H1 (cell line): ENCODE results near the gene UBE2B. TPM values are rescaled to one million over a fixed set of nuclear protein-coding genes. Genes with fewer than 3 reads are reported as not detected.

ENCODE experiments used
- CTCF ChIA-PET: fragments of 300-600 bp; sonication (Branson Sonifier 250); formaldehyde crosslinking; loops from one replicate; lab custom pipeline; 2021; ENCODE audit not compliant: partially characterized antibody; lab: Charles Lee
- POLR2A ChIA-PET: fragments of 300-600 bp; sonication (Branson Sonifier 250); formaldehyde crosslinking; loops from one replicate; lab custom pipeline; 2021; ENCODE audit warnings: inconsistent platforms; ENCODE audit not compliant: partially characterized antibody; lab: Charles Lee
- DNase-seq, 2 experiments: peaks; one replicate each; pipeline versions ENCODE4 v3.0.0 to v3.0.0-alpha.2; 2010 to 2022; ENCODE audit warnings: low spot score in 2 of 2, low read depth in 1 of 2, mixed read lengths in 1 of 2
- FAIRE-seq: peaks from 2 replicates; lab custom pipeline; 2011; peaks lifted over from hg19 to GRCh38; lab: Jason Lieb, UNC
- H2AFZ ChIP-seq: 2 replicates; pipeline ENCODE4 v1.8.1; 2012; ENCODE audit warnings: low read length, inconsistent platforms
- H2AK5ac ChIP-seq: 2 replicates; pipeline ENCODE4 v1.6.1; 2013; ENCODE audit warnings: low read depth, low read length
- H2BK120ac ChIP-seq: replicated peaks from 2 replicates; pipeline ENCODE3; 2013; ENCODE audit warnings: low read depth, low read length, inconsistent platforms
- H2BK12ac ChIP-seq: 2 replicates; pipeline ENCODE4 v1.6.1; 2013; ENCODE audit warnings: low read depth, low read length
- H2BK15ac ChIP-seq: 2 replicates; pipeline ENCODE4 v1.6.1; 2013; ENCODE audit warnings: low read length
- H2BK20ac ChIP-seq: 2 replicates; pipeline ENCODE4 v1.6.1; 2013; ENCODE audit warnings: low read length
- H2BK5ac ChIP-seq: 2 replicates; pipeline ENCODE4 v1.6.1; 2013; ENCODE audit warnings: low read depth, low read length
- H3K14ac ChIP-seq: 2 replicates; pipeline ENCODE4 v1.6.1; 2013; ENCODE audit warnings: inconsistent platforms; ENCODE audit not compliant: insufficient read length
- H3K18ac ChIP-seq: 2 replicates; pipeline ENCODE4 v1.6.1; 2013; ENCODE audit warnings: low read length; ENCODE audit errors: extremely low read depth
- H3K23ac ChIP-seq: 2 replicates; pipeline ENCODE4 v1.6.1; 2013; ENCODE audit warnings: inconsistent platforms; ENCODE audit not compliant: insufficient read length
- H3K23me2 ChIP-seq: 2 replicates; pipeline ENCODE4 v1.6.1; 2013; ENCODE audit warnings: low read depth, low read length
- H3K27ac ChIP-seq: 2 replicates; pipeline ENCODE4 v1.6.1; 2011; ENCODE audit warnings: low read depth, low read length, inconsistent platforms
- H3K27me3 ChIP-seq, 4 experiments: replicated peaks in 1 of 4; 1 replicate in 1 of 4; 2 replicates in 3 of 4; pipeline versions ENCODE4 v1.6.1 to v1.8.1; 2011 to 2013; ENCODE audit warnings: low read length in 3 of 4, mild to moderate bottlenecking in 3 of 4, inconsistent platforms in 2 of 4, mixed read lengths in 2 of 4, moderate library complexity in 1 of 4; ENCODE audit not compliant: control insufficient read depth in 3 of 4, insufficient read depth in 3 of 4; ENCODE audit errors: extremely low read depth in 1 of 4
- H3K36me3 ChIP-seq, 4 experiments: 2 replicates each; pipeline versions ENCODE4 v1.6.1 to v1.8.1; 2011 to 2013; ENCODE audit warnings: mild to moderate bottlenecking in 4 of 4, low read length in 3 of 4, moderate library complexity in 2 of 4, control low read depth in 1 of 4, inconsistent platforms in 1 of 4; ENCODE audit not compliant: insufficient read depth in 4 of 4, control insufficient read depth in 2 of 4
- H3K4ac ChIP-seq: replicated peaks from 2 replicates; pipeline ENCODE3; 2013; ENCODE audit warnings: low read length, low read depth, mixed read lengths, inconsistent platforms; ENCODE audit not compliant: insufficient read length
- H3K4me1 ChIP-seq, 4 experiments: replicated peaks in 1 of 4; 1 replicate in 1 of 4; 2 replicates in 3 of 4; pipeline versions ENCODE4 v1.6.1 to v1.8.1; 2011 to 2013; ENCODE audit warnings: low read length in 3 of 4, inconsistent platforms in 2 of 4, mixed read lengths in 1 of 4; ENCODE audit not compliant: insufficient read depth in 4 of 4, control insufficient read depth in 3 of 4
- H3K4me2 ChIP-seq, 2 experiments: 2 replicates each; pipeline versions ENCODE4 v1.6.1 to v1.8.1; 2011 to 2013; ENCODE audit warnings: low read depth in 2 of 2, low read length in 2 of 2, control low read depth in 1 of 2, inconsistent platforms in 1 of 2, mild to moderate bottlenecking in 1 of 2; ENCODE audit not compliant: insufficient read depth in 1 of 2
- H3K4me3 ChIP-seq, 4 experiments: fragments of 200-600, 300-600 bp in 1 of 4; sonication (generic), shearing (Covaris generic), sonication (Bioruptor Twin) in 1 of 4; 2 replicates each; pipeline versions ENCODE4 v1.5.1 to v1.8.1; 2011 to 2016; ENCODE audit warnings: low read length in 4 of 4, low read depth in 3 of 4, control low read depth in 2 of 4, inconsistent platforms in 2 of 4, mild to moderate bottlenecking in 2 of 4, mixed read lengths in 1 of 4, moderate library complexity in 1 of 4; ENCODE audit not compliant: insufficient read depth in 2 of 4; ENCODE audit errors: extremely low read depth in 1 of 4
- H3K56ac ChIP-seq: replicated peaks from 2 replicates; pipeline ENCODE3; 2013; ENCODE audit warnings: low read depth, mild to moderate bottlenecking, mixed read lengths, low read length, inconsistent platforms; ENCODE audit not compliant: insufficient read length
- H3K79me1 ChIP-seq: 2 replicates; pipeline ENCODE4 v1.6.1; 2013; ENCODE audit warnings: low read depth, low read length, control low read depth
- H3K79me2 ChIP-seq, 2 experiments: 2 replicates each; pipeline versions ENCODE4 v1.6.1 to v1.8.1; 2012 to 2013; ENCODE audit warnings: low read length in 2 of 2, mild to moderate bottlenecking in 2 of 2, inconsistent platforms in 1 of 2; ENCODE audit not compliant: insufficient read depth in 2 of 2, control insufficient read depth in 1 of 2
- H3K9ac ChIP-seq, 4 experiments: replicated peaks in 1 of 4; 1 replicate in 1 of 4; 2 replicates in 3 of 4; pipeline versions ENCODE4 v1.6.1 to v1.8.1; 2011 to 2013; ENCODE audit warnings: low read depth in 3 of 4, low read length in 3 of 4, control low read depth in 2 of 4, mild to moderate bottlenecking in 2 of 4, moderate library complexity in 2 of 4, inconsistent platforms in 1 of 4; ENCODE audit errors: extremely low read depth in 1 of 4
- H3K9me3 ChIP-seq, 2 experiments: 2 replicates each; pipeline versions ENCODE4 v1.6.1 to v1.8.1; 2012 to 2013; ENCODE audit warnings: mild to moderate bottlenecking in 2 of 2, moderate library complexity in 2 of 2, control low read depth in 1 of 2, inconsistent platforms in 1 of 2, low read depth in 1 of 2, low read length in 1 of 2, mixed read lengths in 1 of 2; ENCODE audit not compliant: insufficient read depth in 2 of 2
- H4K20me1 ChIP-seq, 2 experiments: replicated peaks in 1 of 2; 2 replicates each; pipeline versions ENCODE3 to v1.8.1; 2011 to 2013; ENCODE audit warnings: inconsistent platforms in 2 of 2, low read length in 2 of 2, mild to moderate bottlenecking in 1 of 2; ENCODE audit not compliant: insufficient read depth in 2 of 2, control insufficient read depth in 1 of 2
- H4K5ac ChIP-seq: 2 replicates; pipeline ENCODE4 v1.6.1; 2013; ENCODE audit warnings: low read length, low read depth, mixed read lengths, inconsistent platforms; ENCODE audit not compliant: insufficient read length
- H4K8ac ChIP-seq: 2 replicates; pipeline ENCODE4 v1.8.0; 2013; ENCODE audit warnings: mild to moderate bottlenecking, moderate library complexity, low read length, inconsistent platforms; ENCODE audit not compliant: insufficient read depth; ENCODE audit errors: extremely low read depth
- H4K91ac ChIP-seq: replicated peaks from 2 replicates; pipeline ENCODE3; 2013; ENCODE audit warnings: low read length, mixed read lengths, inconsistent platforms; ENCODE audit not compliant: insufficient read length
- BCL11A ChIP-seq, 2 experiments: IDR thresholded peaks; one replicate each; pipeline ENCODE4 v1.6.1; 2011; ENCODE audit warnings: low read depth in 2 of 2, low read length in 2 of 2, mild to moderate bottlenecking in 2 of 2
- CBX8 ChIP-seq: fragments of 300-800, 300-1000 bp; sonication (generic); IDR thresholded peaks from 2 replicates; pipeline ENCODE4 v1.7.1; 2016; ENCODE audit warnings: low read depth, low read length, borderline replicate concordance
- CEBPB ChIP-seq: IDR thresholded peaks from 2 replicates; pipeline ENCODE4 v1.6.1; 2012; ENCODE audit warnings: low read depth, low read length
- CREB1 ChIP-seq: IDR thresholded peaks from 2 replicates; pipeline ENCODE4 v1.6.1; 2012; ENCODE audit warnings: inconsistent platforms
- EGR1 ChIP-seq: IDR thresholded peaks from 2 replicates; pipeline ENCODE4 v1.6.1; 2011; ENCODE audit warnings: low read depth, low read length, borderline replicate concordance
- GABPA ChIP-seq: IDR thresholded peaks from 2 replicates; pipeline ENCODE4 v1.6.1; 2011; ENCODE audit warnings: mild to moderate bottlenecking, low read length, moderate library complexity, borderline replicate concordance; ENCODE audit not compliant: insufficient read depth
- RFX5 ChIP-seq: IDR thresholded peaks from 2 replicates; pipeline ENCODE4 v1.6.1; 2011; ENCODE audit warnings: low read depth, low read length, improper control_type of control experiment, borderline replicate concordance
- RXRA ChIP-seq: IDR thresholded peaks from 2 replicates; pipeline ENCODE4 v1.6.1; 2011; ENCODE audit warnings: low read depth, mild to moderate bottlenecking, low read length, moderate library complexity; ENCODE audit not compliant: insufficient read depth
- SIN3A ChIP-seq, 2 experiments: IDR thresholded peaks in 1 of 2; conservative IDR thresholded peaks in 1 of 2; 2 replicates each; pipeline ENCODE4 v1.6.1; 2011 to 2012; ENCODE audit warnings: low read length in 2 of 2, improper control_type of control experiment in 1 of 2, low read depth in 1 of 2, mild to moderate bottlenecking in 1 of 2
- SIRT6 ChIP-seq: IDR thresholded peaks from one replicate; pipeline ENCODE4 v1.7.1; 2012; ENCODE audit warnings: low read length, inconsistent platforms
- SIX5 ChIP-seq: IDR thresholded peaks from 2 replicates; pipeline ENCODE4 v1.6.1; 2011; ENCODE audit warnings: mild to moderate bottlenecking, low read depth, low read length
- SP1 ChIP-seq: IDR thresholded peaks from 2 replicates; pipeline ENCODE4 v1.6.1; 2011; ENCODE audit warnings: low read depth, low read length
- SP4 ChIP-seq: IDR thresholded peaks from 2 replicates; pipeline ENCODE4 v1.6.1; 2012; ENCODE audit warnings: low read length, inconsistent platforms
- TAF1 ChIP-seq: IDR thresholded peaks from 2 replicates; pipeline ENCODE4 v1.6.1; 2011; ENCODE audit warnings: mild to moderate bottlenecking, low read depth, low read length
- TBP ChIP-seq: IDR thresholded peaks from 2 replicates; pipeline ENCODE4 v1.6.1; 2011; ENCODE audit warnings: low read depth, low read length, improper control_type of control experiment
- TCF12 ChIP-seq: IDR thresholded peaks from 2 replicates; pipeline ENCODE4 v1.6.1; 2011; ENCODE audit warnings: low read depth, mild to moderate bottlenecking, low read length
- WGBS, 2 experiments: shearing (Covaris generic) in 1 of 2; methylation state at CpG; one replicate each; pipeline versions ENCODE4 v1.1.6 to v1.1.7; 2013 to 2015; ENCODE audit warnings: low lambda C conversion rate in 2 of 2, mixed read lengths in 2 of 2, inconsistent platforms in 1 of 2, low coverage in 1 of 2, missing lambda C conversion rate in 1 of 2; ENCODE audit not compliant: insufficient replicate concordance in 2 of 2, insufficient coverage in 1 of 2, insufficient read length in 1 of 2; ENCODE audit errors: extremely low coverage in 1 of 2, missing lambda C conversion rate in 1 of 2; 5-methylcytosine and 5-hydroxymethylcytosine counted together
- polyA plus RNA-seq, 7 experiments: library from polyadenylated mRNA; depleted of rRNA in 3 of 7; stranded (reverse) in 5 of 7; unstranded in 2 of 7; fragments of >200 nt in 5 of 7; fragments of 200-250 nt in 2 of 7; gene quantifications; 1 replicate in 5 of 7; 2 replicates in 1 of 7; 4 replicates in 1 of 7; pipeline versions ENCODE4 v1.2.1 to v1.2.3, GENCODE V29; 2011 to 2013; ENCODE audit warnings: missing spikeins in 2 of 7, mixed read lengths in 2 of 7
- total RNA-seq: library from RNA; stranded (reverse); fragmentation: NEBNext Ultra II Directional; extraction: Animal tissue kit (Norgen Biotek cat#: 25700); gene quantifications from 2 replicates; pipeline ENCODE4 v1.2.1, GENCODE V29; 2021

Gene UBE2B
- total and polyA plus RNA-seq, 2 of the 8 experiments (the other 6 are each of a cell fraction or from before 2014, with no cell fraction given): 15.9 to 46.8 TPM

- no peak overlapping the region for H2BK15ac ChIP-seq
- DNase-seq (no peak), FAIRE-seq (no peak)
- H3K36me3 ChIP-seq: no peaks in the 10 kb centered on the region
- H4K8ac ChIP-seq: no peak overlapping the region
- peak overlapping the region; percentile 9 for H2BK20ac ChIP-seq
- H2AFZ ChIP-seq: 0 out of 2 replicates have a peak overlapping the region, but pooled peaks have one; percentile 35
- 93% methylated on average over 2 of the region's 2 CpGs; no CpG with 5 or more reads in 1 of the 2 experiments for WGBS, 2 experiments
- H3K27me3 ChIP-seq: no peaks in the 10 kb centered on the region
- H3K4me2 ChIP-seq: no peak overlapping the region; a peak in 1 of 4 replicates
- ChIA-PET CTCF (no interaction called here), POLR2A (no interaction called here)
- no peak overlapping the region for H3K14ac ChIP-seq
- no peak overlapping the region for H3K23ac ChIP-seq
- H3K4me1 ChIP-seq: peaks cover 0 to 6% (median 3%) of the 10 kb centered on the region in 4 experiments; a peak in 3 of 7 replicates
- peak overlapping the region; percentile 43 for H3K27ac ChIP-seq
- no peak overlapping the region for H4K5ac ChIP-seq
- peak overlapping the region in 1 of 4 experiments; percentile 15; a peak in 1 of 8 replicates for H3K4me3 ChIP-seq
- peak overlapping the region; percentile 89 for H2BK120ac ChIP-seq
- H2AK5ac ChIP-seq: no peak overlapping the region
- H3K23me2 ChIP-seq: no peaks in the 10 kb centered on the region; the same call in 1 of the 2 replicates
- no peak overlapping the region for H2BK12ac ChIP-seq
- no peaks in the 10 kb centered on the region for H3K79me2 ChIP-seq
- no peak overlapping the region; a peak in 1 of 7 replicates for H3K9ac ChIP-seq
- peak overlapping the region; percentile 79 for H2BK5ac ChIP-seq
- no peak overlapping the region for H3K56ac ChIP-seq
- no peaks in the 10 kb centered on the region for H4K20me1 ChIP-seq
- peak overlapping the region; percentile 99 for H3K4ac ChIP-seq
- H3K18ac ChIP-seq: peak overlapping the region; percentile 85
- H3K79me1 ChIP-seq: no peaks in the 10 kb centered on the region
- H4K91ac ChIP-seq: peak overlapping the region; percentile 91
- no peaks in the 10 kb centered on the region for H3K9me3 ChIP-seq
- TF ChIP-seq GABPA: no peak
- TF ChIP-seq TAF1: no peak
- TF ChIP-seq SP4: no peak
- TF ChIP-seq EGR1: no peak
- no peak for TF ChIP-seq SIN3A (conservative IDR thresholded peaks at IDR 0.05 in 1 of 2, IDR thresholded peaks at IDR 0.05 in 1 of 2; ENCODE audit: low read depth in 1 of 2, low read length in 2 of 2)
- TF ChIP-seq CREB1: no peak
- no peak for TF ChIP-seq RXRA
- no peak for TF ChIP-seq SIX5
- no peak for TF ChIP-seq SIRT6
- TF ChIP-seq SP1: no peak
- TF ChIP-seq CBX8: no peak
- TF ChIP-seq RFX5: no peak
- no peak for TF ChIP-seq TCF12
- TF ChIP-seq TBP: no peak
- TF ChIP-seq CEBPB: no peak
- no peak for TF ChIP-seq BCL11A (IDR thresholded peaks at IDR 0.05; ENCODE audit: low read depth in 2 of 2, low read length in 2 of 2)
Observed at GRCh38 chr5:134345996-134346395, 25.4 kb upstream of the UBE2B start.
